HG02840 (cell line): ENCODE results near the gene ABCB6.

Experiments
- ATAC-seq: cut with Tn5 transposase; IDR thresholded peaks from one replicate; pipeline ENCODE4 v1.9.1; 2021; ENCODE audit warnings: mild to moderate bottlenecking, moderate library complexity, moderate number of reproducible peaks; ENCODE audit not compliant: unreplicated experiment, low FRiP score

ABCB6 gene

DNA sequence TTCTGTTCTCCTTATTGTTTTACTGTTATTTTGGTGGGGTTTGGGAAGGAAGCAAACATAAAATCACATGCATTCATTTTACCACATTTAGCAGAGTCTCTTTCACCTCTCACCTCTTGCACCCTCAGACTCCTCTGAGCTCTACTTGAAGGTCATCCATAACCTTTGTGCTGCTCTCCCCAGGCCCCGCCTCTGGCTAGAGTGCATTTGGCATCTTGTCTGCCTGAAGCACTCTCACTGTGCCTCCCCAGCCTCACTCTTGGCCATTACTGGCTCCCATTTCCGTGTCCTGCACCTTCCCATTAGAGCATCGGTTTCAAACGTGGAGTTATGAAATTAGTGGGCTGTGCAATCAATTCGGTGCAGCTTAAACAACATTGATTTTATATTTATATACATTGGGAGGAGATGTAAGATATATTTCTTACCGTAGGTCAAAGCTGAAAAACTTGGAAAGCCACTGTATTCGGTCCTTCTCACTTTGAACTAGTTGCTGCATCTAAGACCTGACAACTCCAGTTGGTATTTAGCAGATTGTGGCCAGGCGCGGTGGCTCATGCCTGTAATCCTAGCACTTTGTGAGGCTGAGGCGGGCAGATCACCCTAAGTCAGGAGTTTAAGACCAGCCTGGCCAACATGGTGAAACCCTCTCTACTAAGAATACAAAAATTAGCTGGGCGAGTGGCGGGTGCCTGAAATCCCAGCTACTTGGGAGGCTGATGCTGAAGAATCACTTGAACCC is 19.1 kb downstream of the ABCB6 start:
- ATAC-seq, result no peak

DNA sequence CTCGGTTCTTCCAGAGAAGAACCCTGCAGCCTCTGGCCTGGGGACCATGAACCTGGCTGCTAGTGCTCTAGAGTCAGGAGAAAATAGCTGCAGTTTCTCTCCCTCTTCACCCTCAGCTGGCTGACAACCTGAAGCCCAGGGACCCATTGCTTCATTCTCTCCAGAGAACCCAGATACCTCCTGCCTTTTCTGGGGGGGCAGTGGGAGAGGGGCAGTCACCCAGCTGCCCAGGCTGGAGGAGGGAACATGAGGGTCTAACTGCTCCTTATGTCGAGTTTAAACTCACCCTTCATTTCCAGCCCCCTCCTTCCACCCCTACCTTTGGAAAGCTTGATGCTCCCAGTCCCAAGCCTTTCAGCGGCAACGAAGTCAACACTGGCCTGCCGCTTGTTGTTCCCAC is 19.8 kb downstream of the ABCB6 start:
- ATAC-seq, result no peak

DNA sequence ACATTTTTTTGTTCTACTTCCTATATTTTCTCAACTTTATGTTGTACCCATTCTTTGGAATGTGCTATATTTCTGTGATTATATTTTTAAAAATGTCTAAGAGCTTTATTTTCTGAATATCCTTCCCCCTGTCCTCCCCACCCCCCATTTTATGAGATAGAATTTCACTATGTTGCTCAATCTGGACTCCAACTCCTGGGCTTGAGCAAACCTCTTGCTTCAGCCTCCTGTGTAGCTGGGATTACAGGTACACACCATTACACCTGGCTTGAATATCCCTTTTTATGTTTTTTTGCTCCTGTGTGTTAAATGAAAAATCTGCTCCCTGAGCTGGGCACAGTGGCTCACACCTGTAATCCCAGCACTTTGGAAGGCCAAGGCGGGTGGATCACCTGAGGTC is 21.4 kb downstream of the ABCB6 start:
- no peak for ATAC-seq

DNA sequence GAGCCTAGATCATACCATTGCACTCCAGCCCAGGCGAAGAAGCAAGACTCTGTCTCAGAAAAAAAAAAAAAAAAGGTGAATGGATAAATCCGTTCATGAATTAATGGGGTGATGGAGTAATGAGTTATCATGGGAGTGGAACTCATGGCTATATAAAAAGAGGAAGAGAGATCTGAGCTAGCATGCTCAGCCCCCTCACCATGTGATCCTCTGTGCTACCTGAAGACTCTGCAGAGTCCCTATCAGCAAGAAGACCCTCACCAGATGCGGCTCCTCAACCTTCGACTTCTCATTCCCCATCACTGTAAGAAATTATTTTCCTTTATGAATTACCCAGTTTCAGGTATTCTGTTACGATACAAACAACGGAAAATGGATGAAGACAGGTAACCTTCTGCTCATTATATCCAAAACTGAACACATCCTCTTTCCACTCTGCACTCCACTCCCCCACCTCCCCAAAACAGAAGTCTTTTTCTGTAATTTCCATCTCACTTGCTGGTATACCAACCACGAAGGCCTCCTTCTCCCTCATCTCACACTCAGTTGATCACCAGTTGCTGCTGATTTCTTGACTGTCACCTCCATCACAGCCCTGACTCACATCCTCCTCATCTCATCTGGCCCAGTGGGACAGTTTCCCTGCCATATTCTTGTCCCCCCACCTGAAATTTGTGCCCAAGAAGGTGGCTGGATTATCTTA is 31.9 kb downstream of the ABCB6 start:
- no peak for ATAC-seq

GRCh38 chr2:219184121-219184520 is 34.6 kb downstream of the ABCB6 start:
- no peak for ATAC-seq

DNA sequence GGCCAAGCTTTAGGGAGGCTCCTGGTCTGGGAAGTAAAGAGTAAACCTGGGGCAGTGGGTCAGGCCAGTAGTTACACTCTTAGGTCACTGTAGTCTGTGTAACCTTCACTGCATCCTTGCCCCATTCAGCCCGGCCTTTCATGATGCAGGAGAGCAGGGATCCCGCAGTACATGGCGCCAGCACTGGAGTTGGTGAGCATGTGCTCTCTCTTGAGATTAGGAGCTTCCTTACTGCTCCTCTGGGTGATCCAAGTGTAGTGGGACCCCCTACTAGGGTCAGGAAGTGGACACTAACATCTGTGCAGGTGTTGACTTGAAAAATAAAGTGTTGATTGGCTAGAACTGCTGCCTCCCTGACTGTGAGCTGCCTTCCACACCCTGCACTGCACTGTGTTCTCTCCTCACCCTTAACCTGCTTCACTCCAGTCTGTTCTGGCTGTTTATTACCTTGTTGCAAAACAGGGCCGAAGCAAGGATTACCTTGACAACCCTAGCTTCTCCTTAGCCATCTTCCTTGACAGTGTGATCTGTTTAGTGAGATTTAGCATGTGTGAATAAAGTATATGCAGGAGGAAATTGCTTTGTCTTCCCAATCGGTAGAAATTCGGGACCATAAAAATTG is 35.5 kb downstream of the ABCB6 start:
- ATAC-seq, result no peak

GRCh38 chr2:219182331-219183150 is 36.2 kb downstream of the ABCB6 start:
- no peak for ATAC-seq

DNA sequence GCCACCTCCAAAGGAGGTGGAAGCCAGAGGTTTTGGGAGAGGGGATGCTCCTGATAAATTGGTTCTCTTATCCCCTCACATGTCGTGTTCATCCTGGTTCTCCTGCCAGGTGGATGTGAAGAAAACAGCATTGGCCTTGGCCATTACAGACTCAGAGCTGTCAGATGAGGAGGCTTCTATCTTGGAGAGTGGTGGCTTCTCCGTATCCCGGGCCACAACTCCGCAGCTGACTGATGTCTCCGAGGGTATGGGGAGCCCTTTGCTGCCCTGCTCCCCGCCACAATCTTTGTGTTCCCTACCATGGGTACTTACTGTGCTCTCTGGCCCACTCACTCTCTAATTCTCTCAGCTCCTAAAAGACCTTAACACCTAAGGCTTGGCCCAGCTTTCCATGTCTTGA is 37.2 kb downstream of the ABCB6 start:
- ATAC-seq, result no peak

GRCh38 chr2:219180961-219181360 is 37.8 kb downstream of the ABCB6 start:
- no peak for ATAC-seq

DNA sequence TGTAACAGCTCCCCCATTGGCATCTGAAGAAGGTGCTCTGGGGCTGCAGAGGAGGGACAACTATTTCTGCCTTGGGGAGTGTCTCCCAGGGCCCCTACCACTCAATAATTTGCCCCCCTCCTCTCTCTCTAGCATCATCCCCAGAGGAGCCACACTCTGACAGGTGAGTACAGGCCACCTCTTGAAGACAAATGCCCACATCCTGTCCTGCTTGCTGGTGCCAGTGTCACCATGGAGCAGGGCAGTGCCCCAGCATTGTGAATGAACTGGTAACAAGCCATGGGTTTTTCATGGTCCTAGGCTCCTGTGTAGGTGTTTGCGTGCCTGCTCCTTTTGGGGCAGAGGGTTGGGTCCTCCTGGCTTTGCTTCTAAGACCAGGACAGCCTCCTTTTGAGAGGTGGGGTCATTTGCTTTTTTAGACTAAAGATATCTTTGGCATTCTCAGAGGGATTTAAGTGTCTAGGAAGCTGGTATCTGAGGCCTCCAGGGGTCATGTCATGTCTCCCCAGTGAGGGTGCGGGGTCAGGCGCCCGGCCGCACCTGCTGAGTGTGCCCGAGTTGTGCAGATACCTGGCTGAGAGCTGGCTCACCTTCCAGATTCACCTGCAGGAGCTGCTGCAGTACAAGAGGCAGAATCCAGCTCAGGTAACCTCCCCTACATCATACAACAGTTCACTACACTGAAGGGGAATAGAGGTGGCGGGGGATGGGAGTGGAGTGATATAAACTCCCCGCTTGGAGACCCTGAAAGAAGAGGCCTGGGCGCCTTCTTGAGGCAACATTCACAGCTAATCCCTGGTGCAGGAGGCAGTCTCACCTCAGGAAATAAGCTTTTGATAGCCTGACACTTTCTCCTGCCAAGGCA is 38.9 kb downstream of the ABCB6 start:
- ATAC-seq, result no peak

GRCh38 chr2:219178377-219179175 is 40.2 kb downstream of the ABCB6 start:
- ATAC-seq, result peak; percentile 13

DNA sequence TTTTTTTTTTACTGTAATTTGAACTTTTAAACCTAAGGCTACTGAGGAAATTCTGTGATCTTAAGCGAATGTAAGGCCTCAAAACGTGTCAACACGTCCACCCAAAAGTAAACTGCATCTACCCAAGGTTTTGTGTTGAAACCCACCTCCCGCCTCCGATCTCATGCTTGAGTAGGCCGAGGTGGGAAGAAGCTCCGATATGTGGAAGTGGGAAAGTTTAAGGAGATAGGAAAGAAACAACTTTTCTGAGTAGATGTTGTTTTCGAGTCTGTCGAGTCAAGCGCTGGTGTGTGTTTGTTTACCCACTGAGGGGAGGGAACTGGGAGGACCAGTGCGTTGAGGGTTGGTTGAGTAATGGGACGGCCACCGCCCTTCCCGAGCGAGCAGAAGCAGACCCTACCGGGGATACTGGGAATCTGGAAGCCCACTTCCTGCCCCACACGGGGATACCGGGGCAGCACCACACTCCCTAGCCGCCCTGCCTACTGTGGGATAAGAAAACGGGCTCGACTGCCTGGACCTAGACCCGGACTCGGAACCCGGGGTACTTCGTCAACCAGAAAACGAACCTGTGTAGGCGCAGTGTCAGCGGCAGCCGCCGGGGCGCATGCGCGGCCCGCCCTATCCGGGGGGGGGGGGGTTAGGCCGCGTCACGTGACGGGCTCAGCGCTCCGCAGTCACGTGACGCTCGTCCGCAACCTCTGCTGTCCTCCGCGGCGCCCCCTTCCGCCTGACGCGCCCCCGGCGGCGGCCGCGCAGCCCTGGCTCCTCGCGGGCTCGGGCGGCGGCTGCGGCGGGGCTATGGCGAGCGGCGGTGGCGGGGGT is 41.0 kb downstream of the ABCB6 start, which contains the start of gene RETREG2:
Gene RETREG2 (plus strand): TSS at position 724 of the 825 bp plus-strand sequence. CDS start 78 bp downstream, at position 802.
- peak; percentile 47 for ATAC-seq

- ATAC-seq, result peak; percentile 53
These were observed 41.8 kb downstream of the ABCB6 start, which contains the start of gene CNPPD1 for GRCh38 chr2:219176818-219177551. TSS of gene CNPPD1 (minus strand) at chr2:219176925. CDS start at chr2:219176828, 97 bp downstream.

DNA sequence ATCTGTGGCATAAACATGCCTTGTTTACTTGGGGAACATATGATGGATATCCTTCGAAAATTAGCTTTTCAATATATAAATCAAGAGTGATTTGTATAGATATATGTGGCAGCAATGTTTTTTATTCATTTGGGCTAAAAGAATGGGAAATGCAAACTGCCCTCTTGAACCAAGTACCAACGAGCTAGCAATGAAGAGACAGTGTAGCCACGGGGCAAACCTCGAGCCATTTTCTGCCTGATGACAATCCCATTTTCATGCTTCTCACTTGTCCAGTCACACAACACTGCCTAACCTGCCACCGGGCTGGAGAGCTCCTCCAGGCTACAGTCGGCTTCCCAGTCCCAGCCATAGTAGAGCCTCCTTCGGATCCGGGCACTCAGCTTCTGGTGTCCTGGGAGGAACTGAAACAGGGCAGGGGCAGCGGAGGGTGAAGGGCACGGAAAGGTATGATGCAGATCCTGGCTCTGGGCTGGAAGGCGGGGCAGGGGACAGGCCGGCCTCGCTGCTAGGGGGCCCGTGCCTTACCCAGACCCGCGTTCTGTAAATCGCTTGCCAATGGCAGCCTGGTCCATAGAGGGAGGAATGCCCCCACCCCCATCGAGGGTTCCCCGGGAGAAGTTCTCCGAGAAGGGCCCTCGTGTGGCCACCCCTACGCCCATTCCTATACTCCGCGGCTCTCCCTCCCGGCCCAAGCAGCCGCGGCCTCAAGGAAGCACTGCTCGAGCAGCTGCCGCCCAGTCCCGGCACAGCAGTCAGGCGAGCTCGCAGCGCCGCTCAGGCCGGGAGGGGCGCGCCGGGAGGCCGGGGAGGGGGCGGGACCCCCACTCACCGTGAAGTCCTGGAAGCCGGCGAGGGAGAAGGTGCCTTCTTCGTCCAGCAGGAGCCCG is 42.6 kb downstream of the ABCB6 start:
- peak; percentile 12 for ATAC-seq

DNA sequence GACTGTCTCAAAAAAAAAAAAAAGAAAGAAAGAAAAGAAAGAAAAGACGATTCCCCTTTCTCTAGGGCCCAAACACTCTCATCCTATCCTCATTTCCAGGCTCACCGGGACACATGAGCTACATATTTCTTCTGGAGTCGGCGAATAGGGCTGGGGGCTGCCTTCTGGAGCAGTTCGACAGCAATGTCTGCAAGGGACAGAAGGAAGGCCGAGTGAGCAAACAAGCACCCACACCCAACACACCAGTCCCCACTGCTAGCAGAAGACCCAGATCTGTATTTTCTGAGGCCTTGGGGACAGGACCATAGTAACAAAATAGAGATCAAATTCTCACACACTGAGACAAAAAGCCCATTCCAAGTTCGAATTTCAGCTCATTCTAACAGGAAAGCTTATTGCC is 43.3 kb downstream of the ABCB6 start:
- ATAC-seq, result no peak

DNA sequence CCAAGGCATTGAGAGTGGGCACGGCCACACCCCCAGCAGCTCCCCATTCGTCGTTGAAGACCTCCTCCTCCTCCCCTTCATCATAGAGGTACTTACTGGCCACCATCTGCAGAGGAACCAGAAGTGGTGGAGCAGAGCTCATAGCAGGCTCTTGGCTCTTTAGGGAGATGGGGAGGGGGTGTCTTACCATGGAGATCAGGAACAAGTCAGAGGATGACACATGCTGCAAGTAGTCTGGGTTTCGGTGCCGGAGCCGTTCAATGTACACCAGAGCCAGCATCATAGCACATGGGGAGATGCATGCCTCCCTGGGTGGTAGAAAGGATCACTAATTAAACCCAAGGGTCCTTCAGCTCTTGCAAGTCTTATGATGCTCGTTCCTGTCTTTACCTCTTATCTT is 44.0 kb downstream of the ABCB6 start:
- ATAC-seq, result no peak
